Activated T-cell treated with anti-CD3 and anti-CD28 coated beads for 24 hours (primary cell): ENCODE results near the gene ESRRA.
"Not testable (repeated sequence)": the region's sequence is repeated elsewhere in the genome, so short reads cannot be mapped to it uniquely, and the experiment has no call there.

Experiments used
- DNase-seq: peaks from one replicate; pipeline ENCODE4 v3.0.0-alpha.2; 2020; ENCODE audit warnings: low read depth

The ESRRA gene

DNA sequence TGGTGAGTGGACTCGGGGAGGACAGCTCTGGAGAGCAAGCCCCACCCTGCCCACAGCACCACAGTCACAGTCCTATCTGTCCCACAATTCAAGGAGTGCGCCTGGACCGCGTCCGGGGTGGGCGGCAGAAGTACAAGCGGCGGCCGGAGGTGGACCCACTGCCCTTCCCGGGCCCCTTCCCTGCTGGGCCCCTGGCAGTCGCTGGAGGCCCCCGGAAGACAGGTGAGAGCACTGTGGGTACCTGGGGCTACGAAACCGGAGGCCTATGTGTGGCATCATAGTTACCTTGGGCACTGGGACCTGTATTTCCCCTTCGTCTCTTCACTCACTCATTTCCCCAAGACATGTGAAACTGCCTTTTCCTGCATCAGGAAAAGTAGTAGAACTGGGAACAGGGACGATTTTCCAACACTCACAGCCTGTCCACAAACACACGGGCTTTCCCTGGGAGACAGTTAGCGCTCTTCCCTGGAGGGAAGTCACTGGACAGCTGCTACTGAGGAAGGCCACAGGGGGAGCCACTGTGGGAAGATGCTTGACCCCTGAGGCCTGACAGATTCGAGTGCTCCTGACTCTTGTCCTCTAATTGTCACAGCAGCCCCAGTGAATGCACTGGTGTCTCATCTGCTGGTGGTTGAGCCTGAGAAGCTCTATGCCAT lies 9.0 kb downstream of the ESRRA start:
- DNase-seq = no peak

DNA sequence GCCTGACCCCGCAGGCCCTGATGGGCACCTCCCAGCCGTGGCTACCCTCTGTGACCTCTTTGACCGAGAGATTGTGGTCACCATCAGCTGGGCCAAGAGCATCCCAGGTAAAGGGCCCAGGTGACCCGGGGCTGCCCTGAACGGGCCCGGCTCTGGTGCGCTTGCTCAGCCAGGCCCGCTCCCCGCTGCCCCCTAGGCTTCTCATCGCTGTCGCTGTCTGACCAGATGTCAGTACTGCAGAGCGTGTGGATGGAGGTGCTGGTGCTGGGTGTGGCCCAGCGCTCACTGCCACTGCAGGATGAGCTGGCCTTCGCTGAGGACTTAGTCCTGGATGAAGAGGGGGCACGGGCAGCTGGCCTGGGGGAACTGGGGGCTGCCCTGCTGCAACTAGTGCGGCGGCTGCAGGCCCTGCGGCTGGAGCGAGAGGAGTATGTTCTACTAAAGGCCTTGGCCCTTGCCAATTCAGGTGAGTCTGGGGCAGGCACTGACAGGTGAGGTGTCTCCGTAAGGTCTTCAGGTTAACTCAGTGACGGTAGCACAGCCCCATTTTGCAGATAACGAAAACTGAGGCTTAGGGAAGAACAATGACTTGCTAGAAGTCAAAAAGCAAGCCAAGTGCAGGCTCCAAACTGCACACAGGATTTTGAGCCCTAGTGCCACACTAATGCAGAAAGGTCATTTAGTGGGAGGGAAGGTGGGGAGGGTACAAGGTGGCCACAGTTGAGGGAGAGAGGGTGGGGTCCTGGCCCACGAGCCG lies 9.7 kb downstream of the ESRRA start:
- DNase-seq = no peak

DNA sequence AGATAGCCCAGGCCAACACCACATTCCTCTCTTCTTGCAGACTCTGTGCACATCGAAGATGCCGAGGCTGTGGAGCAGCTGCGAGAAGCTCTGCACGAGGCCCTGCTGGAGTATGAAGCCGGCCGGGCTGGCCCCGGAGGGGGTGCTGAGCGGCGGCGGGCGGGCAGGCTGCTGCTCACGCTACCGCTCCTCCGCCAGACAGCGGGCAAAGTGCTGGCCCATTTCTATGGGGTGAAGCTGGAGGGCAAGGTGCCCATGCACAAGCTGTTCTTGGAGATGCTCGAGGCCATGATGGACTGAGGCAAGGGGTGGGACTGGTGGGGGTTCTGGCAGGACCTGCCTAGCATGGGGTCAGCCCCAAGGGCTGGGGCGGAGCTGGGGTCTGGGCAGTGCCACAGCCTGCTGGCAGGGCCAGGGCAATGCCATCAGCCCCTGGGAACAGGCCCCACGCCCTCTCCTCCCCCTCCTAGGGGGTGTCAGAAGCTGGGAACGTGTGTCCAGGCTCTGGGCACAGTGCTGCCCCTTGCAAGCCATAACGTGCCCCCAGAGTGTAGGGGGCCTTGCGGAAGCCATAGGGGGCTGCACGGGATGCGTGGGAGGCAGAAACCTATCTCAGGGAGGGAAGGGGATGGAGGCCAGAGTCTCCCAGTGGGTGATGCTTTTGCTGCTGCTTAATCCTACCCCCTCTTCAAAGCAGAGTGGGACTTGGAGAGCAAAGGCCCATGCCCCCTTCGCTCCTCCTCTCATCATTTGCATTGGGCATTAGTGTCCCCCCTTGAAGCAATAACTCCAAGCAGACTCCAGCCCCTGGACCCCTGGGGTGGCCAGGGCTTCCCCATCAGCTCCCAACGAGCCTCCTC lies 10.6 kb downstream of the ESRRA start:
- DNase-seq = not testable (repeated sequence)

- no peak for DNase-seq
These were observed 11.5 kb downstream of the ESRRA start for GRCh38 chr11:64316672-64317324.

- DNase-seq = peak; percentile 97
These were observed 12.1 kb downstream of the ESRRA start, which contains the start of gene TRMT112 for GRCh38 chr11:64317325-64317960. Gene TRMT112 (minus strand): TSS chr11:64317559. CDS start chr11:64317526, 33 bp downstream.

DNA sequence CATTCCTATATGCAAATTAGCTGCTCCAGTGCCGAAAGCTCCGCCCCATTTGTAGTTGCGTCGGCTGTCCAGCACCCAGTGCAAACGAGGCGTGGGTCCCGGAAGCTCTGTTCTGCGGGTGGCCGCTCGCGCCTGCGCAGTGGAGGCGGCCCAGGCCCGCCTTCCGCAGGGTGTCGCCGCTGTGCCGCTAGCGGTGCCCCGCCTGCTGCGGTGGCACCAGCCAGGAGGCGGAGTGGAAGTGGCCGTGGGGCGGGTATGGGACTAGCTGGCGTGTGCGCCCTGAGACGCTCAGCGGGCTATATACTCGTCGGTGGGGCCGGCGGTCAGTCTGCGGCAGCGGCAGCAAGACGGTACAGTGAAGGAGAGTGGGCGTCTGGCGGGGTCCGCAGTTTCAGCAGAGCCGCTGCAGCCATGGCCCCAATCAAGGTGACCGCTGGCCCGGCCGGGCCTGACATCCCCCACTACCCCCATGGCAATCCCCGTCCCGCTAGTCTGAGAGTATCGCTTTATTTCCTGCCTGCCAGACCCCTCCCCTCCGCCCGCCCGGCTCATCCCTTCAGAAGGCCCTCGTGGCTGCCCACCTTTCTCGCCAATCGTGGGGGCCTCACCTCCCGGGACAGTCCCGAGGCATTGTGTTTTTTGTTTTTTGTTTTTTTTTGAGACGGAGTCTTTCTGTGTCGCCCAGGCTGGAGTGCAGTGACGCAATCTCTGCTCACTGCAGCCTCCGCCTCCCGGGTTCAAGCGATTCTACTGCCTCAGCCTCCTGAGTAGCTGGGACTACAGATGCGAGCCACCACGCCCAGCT lies 12.8 kb downstream of the ESRRA start, which contains the start of gene PRDX5:
Gene PRDX5, plus strand, starts transcription at position 161 of the 805 bp plus-strand sequence. Its CDS starts 95 bp downstream, at position 256.
- DNase-seq = peak; percentile 92

DNA sequence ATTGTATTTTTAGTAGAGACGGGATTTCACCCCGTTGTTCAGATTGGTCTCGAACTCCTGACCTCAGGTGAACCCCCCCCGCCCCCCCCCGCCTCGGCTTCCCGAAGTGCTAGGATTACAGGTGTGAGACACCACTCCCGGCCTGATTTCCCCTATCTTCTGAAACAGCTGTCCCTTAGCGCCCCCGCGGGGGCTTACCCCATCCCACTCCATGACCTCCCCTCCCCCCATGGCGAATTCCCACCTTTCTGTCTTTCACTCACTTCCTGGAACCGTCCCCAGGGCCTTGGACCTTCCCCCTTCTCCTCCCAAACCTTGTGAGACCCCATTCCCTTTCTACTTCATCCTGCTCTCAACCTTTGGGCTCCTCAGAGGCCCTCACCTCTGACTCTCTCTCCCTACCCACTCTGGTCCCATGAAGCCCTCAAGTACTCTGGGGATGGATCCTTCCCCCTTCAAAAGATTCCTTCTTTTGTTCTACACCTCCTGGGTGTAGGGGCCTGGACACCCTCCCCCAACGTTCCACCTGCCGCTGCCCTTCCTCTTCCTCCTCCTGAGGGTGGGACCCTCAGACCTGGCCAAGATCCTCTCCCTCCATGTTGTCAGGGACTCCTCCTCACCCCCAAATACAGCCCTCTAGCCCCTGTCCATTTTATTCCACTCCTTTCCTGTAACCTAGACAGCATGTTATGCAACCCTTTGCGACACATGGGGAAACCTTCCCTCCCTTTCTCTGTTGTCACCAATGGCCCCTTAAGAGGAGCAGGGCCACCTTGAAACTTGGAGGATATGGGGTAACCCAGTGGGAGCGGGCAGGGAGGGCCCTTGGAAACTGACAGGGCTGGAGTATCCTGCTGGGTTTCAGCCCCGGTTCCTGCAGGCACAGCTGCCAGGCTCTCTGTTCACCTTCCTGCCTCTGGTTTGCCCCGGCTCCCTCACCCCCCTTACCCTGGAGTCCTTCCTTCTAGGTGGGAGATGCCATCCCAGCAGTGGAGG lies 13.7 kb downstream of the ESRRA start:
- DNase-seq = no peak

- DNase-seq = no peak
These were observed 15.2 kb downstream of the ESRRA start for GRCh38 chr11:64320556-64320955.

- DNase-seq = no peak
These were observed 15.7 kb downstream of the ESRRA start for GRCh38 chr11:64321026-64321425.

DNA sequence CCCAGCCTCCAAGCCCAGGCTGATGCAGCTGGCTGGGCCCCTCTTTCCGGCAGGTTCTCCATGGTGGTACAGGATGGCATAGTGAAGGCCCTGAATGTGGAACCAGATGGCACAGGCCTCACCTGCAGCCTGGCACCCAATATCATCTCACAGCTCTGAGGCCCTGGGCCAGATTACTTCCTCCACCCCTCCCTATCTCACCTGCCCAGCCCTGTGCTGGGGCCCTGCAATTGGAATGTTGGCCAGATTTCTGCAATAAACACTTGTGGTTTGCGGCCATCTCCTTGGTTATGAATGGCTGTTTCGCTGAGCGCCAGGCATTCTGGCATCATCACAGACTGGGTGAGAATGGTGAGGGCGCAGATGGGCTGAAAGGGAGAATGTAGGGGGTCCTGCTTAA lies 16.2 kb downstream of the ESRRA start:
- DNase-seq = no peak

- no peak for DNase-seq
These were observed 17.6 kb downstream of the ESRRA start for GRCh38 chr11:64322925-64323260.

DNA sequence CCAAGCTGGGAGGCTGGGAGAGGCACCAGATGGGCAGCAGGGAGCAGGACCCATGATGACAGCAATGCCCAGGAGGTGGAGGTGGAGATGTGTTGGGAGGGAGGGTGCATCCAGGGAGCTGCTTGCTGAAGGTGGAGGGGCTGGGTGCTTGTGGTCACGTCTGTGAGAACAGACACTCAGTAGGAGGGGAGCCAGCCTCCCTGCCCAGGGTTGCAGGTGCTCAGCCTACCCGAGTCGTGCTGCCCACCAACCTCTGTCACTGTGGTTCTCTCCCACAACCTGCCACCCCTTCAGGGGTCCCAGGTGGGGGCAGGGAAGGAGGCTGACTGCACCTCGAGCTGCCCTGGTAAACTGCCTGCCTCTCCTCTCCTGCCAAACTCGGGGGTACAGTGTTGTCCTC lies 18.0 kb downstream of the ESRRA start:
- DNase-seq = no peak

DNA sequence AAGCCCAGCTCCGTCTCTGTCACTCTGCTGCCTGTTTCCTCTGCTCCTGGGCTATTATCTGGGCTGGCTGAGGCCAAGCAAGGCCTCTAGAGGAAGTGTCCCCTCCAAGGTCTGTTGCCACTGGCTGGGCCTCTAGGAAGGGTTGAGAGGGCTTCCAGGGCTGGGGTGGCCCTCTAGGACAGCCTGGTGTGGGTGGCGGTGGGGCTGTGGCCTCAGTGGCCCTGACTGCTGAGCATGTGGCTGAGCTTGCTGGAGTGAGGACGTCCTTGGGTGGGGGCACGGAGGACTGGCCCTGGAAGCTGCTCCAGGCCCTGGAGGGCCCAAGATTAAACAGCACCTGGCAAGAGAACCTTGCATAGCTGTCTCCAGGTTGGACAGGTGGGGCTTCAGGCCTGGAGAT lies 18.7 kb downstream of the ESRRA start:
- DNase-seq = not testable (repeated sequence)

GRCh38 chr11:64324692-64325469 lies 19.6 kb downstream of the ESRRA start:
- DNase-seq = no peak

DNA sequence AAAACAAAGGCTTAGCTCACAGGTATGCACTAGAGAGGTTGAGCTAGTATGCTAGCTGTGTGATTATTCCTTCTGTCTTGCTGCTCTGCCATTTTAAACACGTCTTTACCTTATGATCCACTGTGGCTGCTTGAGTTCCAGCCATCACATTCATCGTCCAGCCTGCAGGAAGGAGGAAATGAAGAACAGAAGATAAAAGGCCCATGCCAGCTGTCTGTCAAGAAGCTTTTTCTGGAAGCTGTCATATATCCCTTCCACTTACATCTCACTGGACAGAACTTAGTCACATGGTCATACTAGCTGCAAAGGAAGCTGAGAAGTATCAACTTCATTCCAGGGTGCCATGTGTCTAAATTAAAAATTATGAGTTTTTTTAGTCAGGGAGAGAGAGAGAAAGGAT lies 22.1 kb downstream of the ESRRA start:
- DNase-seq = no peak

DNA sequence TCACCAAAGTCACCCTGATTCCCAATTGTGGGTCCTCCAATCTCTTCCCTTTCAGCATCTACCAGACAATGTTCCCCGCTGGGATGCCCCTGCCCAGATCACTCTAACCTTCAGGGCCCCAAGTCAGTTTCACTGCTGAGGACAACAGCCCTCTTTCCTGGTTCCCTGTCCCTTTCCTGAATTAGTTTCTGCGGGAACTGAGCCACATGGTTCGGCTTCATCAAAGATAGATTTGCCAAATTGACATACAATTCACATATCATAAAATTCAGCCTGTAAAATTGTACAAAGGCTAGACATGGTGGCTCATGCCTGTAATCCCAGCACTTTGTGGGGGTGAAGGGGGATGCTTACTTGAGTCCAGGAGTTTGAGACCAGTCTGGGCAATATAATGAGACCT lies 22.7 kb downstream of the ESRRA start:
- no peak for DNase-seq

GRCh38 chr11:64330888-64331287 lies 25.6 kb downstream of the ESRRA start:
- no peak for DNase-seq

DNA sequence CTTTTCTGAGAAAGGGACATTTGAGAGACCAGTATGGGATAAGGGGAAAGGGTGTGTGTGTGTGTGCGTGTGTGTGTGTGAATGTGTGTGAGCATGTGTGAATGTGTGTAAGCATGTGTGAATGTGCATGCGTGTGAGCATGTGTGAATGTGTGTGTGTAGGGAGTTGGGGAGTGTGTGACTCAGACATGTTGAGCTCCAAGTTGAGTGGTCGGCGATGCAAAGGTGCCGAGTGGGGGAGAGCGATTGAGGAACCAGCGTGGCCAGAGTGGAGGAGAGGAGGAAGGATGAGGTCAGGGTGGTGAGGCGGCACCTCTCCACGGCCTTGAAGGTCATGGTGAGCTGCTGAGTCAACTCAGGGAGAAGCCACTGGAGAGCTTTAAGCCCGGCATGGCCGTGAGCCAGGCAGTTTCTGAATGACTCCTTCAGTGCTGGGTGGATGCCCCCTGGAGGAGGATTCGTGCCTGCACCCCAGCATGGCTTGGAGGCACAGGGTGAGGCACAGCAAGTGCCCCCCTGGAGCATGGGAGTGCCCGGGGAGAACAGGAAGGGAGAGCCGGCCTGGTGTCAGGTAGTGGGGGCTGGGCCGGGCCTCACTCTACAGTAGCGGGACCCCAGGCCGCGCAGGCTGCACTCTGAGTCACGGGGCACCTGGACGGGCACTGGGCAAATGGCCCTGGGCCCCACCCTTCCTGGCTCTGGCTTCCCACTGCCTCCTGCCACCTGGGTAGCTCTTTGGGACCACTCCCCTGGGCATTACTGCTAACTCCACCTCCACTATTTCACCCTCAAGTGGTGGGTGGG lies 26.4 kb downstream of the ESRRA start:
- peak; percentile 65 for DNase-seq
